Measurements from ENCODE around the gene FER.

The FER gene

DNA sequence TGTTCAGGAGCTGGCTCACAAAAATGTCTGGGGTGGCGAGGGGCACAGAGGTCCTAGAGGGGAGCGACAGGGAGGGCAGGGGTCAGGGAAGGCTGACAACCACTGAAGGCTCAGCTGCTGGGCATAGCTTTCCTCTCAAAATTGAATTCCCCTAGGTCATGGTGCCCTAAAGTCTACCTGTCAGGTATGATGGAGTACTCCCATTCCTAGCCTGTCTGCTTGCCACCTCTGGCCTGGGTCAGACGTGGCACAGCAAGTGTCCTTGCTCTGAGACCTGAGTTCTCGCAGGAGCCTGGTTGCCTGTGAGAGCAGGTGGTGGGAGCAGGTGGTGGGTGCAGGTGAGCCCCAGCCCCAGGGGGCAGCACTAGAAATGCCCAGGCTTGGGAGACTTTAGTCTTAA lies 486.7 kb downstream of the FER start:
- no peaks in the 10 kb centered on the region for H3K4me1 ChIP-seq
- peaks cover 5 to 24% (median 16%) of the 10 kb centered on the region in 11 experiments; a peak in 20 of 22 replicates for H3K9me3 ChIP-seq (replicated peaks in 1 of 11)
- no peaks in the 10 kb centered on the region for H4K20me1 ChIP-seq
- no peak overlapping the region for H3K9ac ChIP-seq
- H3K4me3 ChIP-seq = no peak overlapping the region
- H3K27ac ChIP-seq = no peak overlapping the region
- TF ChIP-seq Cebpa-rat (IDR thresholded peaks at IDR 0.05) = no peak
- H3K27me3 ChIP-seq = no peaks in the 10 kb centered on the region
- H3K4me2 ChIP-seq = no peak overlapping the region
- no peaks in the 10 kb centered on the region for H3K36me3 ChIP-seq

DNA sequence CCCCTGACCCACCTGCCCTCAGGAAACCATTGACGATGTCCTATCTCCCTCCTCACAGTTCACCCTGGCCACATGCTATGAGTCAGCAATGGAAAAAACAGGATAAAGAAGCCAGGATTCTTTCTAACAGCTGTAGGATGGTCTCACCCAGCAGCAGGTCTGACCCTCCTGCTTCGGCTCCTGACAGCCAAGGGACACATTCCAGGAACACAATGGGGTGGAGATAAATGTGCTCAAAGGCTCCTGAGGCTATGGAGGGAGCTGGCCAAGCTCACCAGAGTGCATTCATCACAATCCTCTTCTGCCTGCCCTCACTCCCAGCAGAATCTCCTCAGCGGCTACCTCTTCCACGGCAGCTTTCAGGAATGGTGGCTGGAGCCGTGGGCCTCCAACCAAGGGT lies 491.8 kb downstream of the FER start:
- Histone ChIP-seq H3K9me3 (replicated peaks in 1 of 11) (peaks cover 5 to 24% (median 16%) of the 10 kb centered on the region in 11 experiments; a peak in 20 of 22 replicates), H3K4me3 (no peak overlapping the region), H3K27me3 (no peaks in the 10 kb centered on the region), H3K9ac (no peak overlapping the region), H3K4me2 (no peak overlapping the region), H3K27ac (no peak overlapping the region), H4K20me1 (no peaks in the 10 kb centered on the region), H3K4me1 (no peaks in the 10 kb centered on the region), H3K36me3 (no peaks in the 10 kb centered on the region)
- no peak for TF ChIP-seq Cebpa-rat (IDR thresholded peaks at IDR 0.05)

DNA sequence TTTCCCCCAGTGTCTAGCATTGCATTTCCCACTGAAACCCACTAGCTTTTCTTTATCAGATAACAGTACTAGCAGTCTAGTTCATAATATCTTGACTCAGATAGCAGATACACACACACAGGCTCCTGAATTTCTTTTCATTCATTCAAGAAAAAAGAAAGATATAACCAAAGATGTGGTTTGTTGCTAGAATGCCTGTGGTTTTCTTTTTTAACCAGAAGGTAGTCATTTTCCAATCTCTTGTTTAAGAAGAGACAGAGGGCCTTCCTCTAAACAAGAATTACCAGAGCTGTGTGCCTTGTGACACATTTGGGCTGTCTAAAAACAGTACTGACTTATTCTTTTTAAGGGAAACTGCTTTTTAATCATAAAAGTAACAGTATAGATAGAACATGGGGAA lies 494.8 kb downstream of the FER start:
- Histone ChIP-seq H3K27ac (no peak overlapping the region), H3K4me1 (peaks cover 0 to 5% (median under 1%) of the 10 kb centered on the region in 10 experiments; a peak in 11 of 20 replicates), H3K9ac (no peak overlapping the region), H3K9me3 (replicated peaks in 1 of 11) (peaks cover 20 to 26% (median 21%) of the 10 kb centered on the region in 11 experiments), H3K27me3 (no peaks in the 10 kb centered on the region), H3K4me3 (no peak overlapping the region), H4K20me1 (no peaks in the 10 kb centered on the region), H3K4me2 (no peak overlapping the region), H3K36me3 (peaks cover 0 to 4% (median 0%) of the 10 kb centered on the region in 11 experiments; a peak in 1 of 22 replicates)
- TF ChIP-seq Cebpa-rat (IDR thresholded peaks at IDR 0.05) = no peak

DNA sequence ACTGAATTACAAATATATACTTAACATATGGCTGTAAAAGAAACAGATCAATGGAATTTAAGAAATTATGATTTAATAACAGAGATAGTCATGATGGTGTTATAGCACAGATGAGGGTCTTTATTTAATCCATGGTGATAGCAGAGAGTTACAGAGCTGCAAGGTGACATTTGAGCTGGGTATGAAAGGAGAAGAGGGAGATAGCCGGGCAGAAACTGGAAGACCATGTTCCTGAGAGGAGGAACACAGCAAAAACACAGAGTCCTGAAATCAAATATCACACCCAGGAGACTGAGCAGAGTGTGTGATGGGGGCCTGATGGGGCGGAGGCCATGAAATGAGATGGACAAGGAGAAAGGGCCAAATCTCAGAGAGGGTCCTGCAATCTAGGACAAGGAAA lies 498.7 kb downstream of the FER start:
- H3K4me2 ChIP-seq = no peak overlapping the region
- H3K9ac ChIP-seq = no peak overlapping the region
- peaks cover 0 to 4% (median 0%) of the 10 kb centered on the region in 11 experiments; a peak in 1 of 22 replicates for H3K36me3 ChIP-seq
- TF ChIP-seq Cebpa-rat (IDR thresholded peaks at IDR 0.05) = no peak
- H3K27ac ChIP-seq = no peak overlapping the region
- peaks cover 20 to 26% (median 21%) of the 10 kb centered on the region in 11 experiments for H3K9me3 ChIP-seq (replicated peaks in 1 of 11)
- H3K4me1 ChIP-seq = peaks cover 9 to 28% (median 14%) of the 10 kb centered on the region in 10 experiments; a peak in 17 of 20 replicates
- 0 out of 20 replicates have a peak overlapping the region, but pooled peaks of 1 of the 10 experiments have one; percentile 4 for H3K4me3 ChIP-seq
- no peaks in the 10 kb centered on the region for H3K27me3 ChIP-seq
- no peaks in the 10 kb centered on the region for H4K20me1 ChIP-seq

Data from BLaER1 treated with 17β-estradiol and CSF1 and Interleukin-3, amounts not matched to agents 10 nM and 100 nM (cell line).